K562 (cell line): ENCODE measurements around the gene CRHR2. TPM values are rescaled to one million over a fixed set of nuclear protein-coding genes. Genes with fewer than 3 reads are reported as not detected.

Experiments
- ATAC-seq: fragments of 200-7000 bp; cut with Tn5 transposase; 3 replicates; pipeline ENCODE4 v1.9.1; 2020; ENCODE audit warnings: moderate library complexity
- BruUV-seq: library from RNA; stranded (reverse); fragments of 400-500 nt; replicated peaks from 2 replicates; lab custom pipeline; 2021; lab: Mats Ljungman, UMichigan
- CTCF ChIA-PET: fragments of 300-600 bp; formaldehyde crosslinking; extraction: SDS; loops from one replicate; lab custom pipeline; 2021; ENCODE audit warnings: low intra/inter-chr PET ratio; lab: Yijun Ruan, JAX
- POLR2A ChIA-PET: fragments of 300-600, 350-650 bp; sonication (Branson Sonifier 250); formaldehyde crosslinking; extraction: SDS; loops from one replicate; lab custom pipeline; 2021; ENCODE audit warnings: antibody characterized with exemption, inconsistent platforms; lab: Yijun Ruan, JAX
- DNase-seq, 4 experiments: peaks; one replicate each; pipeline versions ENCODE4 v3.0.0 to v3.0.0-alpha.2; 2011 to 2018; ENCODE audit warnings: low spot score in 3 of 4, mixed read lengths in 3 of 4; ENCODE audit errors: extremely low read depth in 1 of 4
- FAIRE-seq: peaks from 2 replicates; lab custom pipeline; 2011; peaks lifted over from hg19 to GRCh38; lab: Jason Lieb, UNC
- H2AFZ ChIP-seq: 2 replicates; pipeline ENCODE4 v1.6.0; 2011; ENCODE audit warnings: low read depth, low read length, control low read depth, inconsistent platforms
- H3K27ac ChIP-seq: fragments of 200-600 bp; 3 replicates; pipeline ENCODE4 v1.8.0; 2011; ENCODE audit warnings: low read depth, mild to moderate bottlenecking, control low read depth, inconsistent platforms, low read length, moderate library complexity, mixed read lengths; ENCODE audit errors: extremely low read depth
- H3K27me3 ChIP-seq, 2 experiments: fragments of 300-600 bp in 1 of 2; 2 replicates in 1 of 2; 3 replicates in 1 of 2; pipeline versions ENCODE4 v1.6.0 to v1.8.0; 2011; ENCODE audit warnings: inconsistent platforms in 2 of 2, low read length in 2 of 2, mild to moderate bottlenecking in 1 of 2, mixed read lengths in 1 of 2, moderate library complexity in 1 of 2; ENCODE audit not compliant: control insufficient read depth in 2 of 2, insufficient read depth in 2 of 2
- H3K36me3 ChIP-seq: fragments of 300-600 bp; 3 replicates; pipeline ENCODE4 v1.8.0; 2011; ENCODE audit warnings: mild to moderate bottlenecking, low read length, inconsistent platforms; ENCODE audit not compliant: control insufficient read depth, insufficient read depth
- H3K4me1 ChIP-seq, 2 experiments: fragments of 200-600 bp in 1 of 2; replicated peaks in 1 of 2; 2 replicates in 1 of 2; 3 replicates in 1 of 2; pipeline versions ENCODE4 v1.5.1 to v1.8.0; 2011; ENCODE audit warnings: inconsistent platforms in 2 of 2, low read length in 2 of 2, mild to moderate bottlenecking in 1 of 2, mixed read lengths in 1 of 2, moderate library complexity in 1 of 2; ENCODE audit not compliant: control insufficient read depth in 2 of 2, insufficient read depth in 2 of 2
- H3K4me2 ChIP-seq: 2 replicates; pipeline ENCODE4 v1.6.1; 2011; ENCODE audit warnings: low read length, control low read depth, inconsistent platforms, mixed read lengths; ENCODE audit not compliant: insufficient read depth
- H3K4me3 ChIP-seq: fragments of 200-600 bp; sonication (generic), shearing (Covaris generic); 2 replicates; pipeline ENCODE4 v1.5.1; 2016; ENCODE audit warnings: control low read depth, inconsistent platforms
- H3K79me2 ChIP-seq: fragments of 200-600 bp; 3 replicates; pipeline ENCODE4 v1.8.0; 2011; ENCODE audit warnings: low read length, inconsistent platforms; ENCODE audit not compliant: control insufficient read depth, insufficient read depth
- H3K9ac ChIP-seq, 2 experiments: 2 replicates each; pipeline versions ENCODE4 v1.6.0 to v1.6.1; 2011; ENCODE audit warnings: low read depth in 2 of 2, low read length in 2 of 2, control low read depth in 1 of 2, inconsistent platforms in 1 of 2, mild to moderate bottlenecking in 1 of 2, mixed read lengths in 1 of 2; ENCODE audit not compliant: insufficient read depth in 1 of 2
- H3K9me1 ChIP-seq: one replicate; pipeline ENCODE4 v1.6.0; 2011; ENCODE audit warnings: inconsistent platforms, mild to moderate bottlenecking, low read length, moderate library complexity; ENCODE audit not compliant: control insufficient read depth, insufficient read depth
- H3K9me3 ChIP-seq: replicated peaks from 2 replicates; pipeline ENCODE4 v1.5.1; 2011; ENCODE audit warnings: low read depth, low read length, inconsistent platforms; ENCODE audit not compliant: control insufficient read depth, insufficient read depth
- H4K20me1 ChIP-seq: replicated peaks from 2 replicates; pipeline ENCODE4 v1.6.1; 2011; ENCODE audit warnings: low read length, inconsistent platforms, mixed read lengths; ENCODE audit not compliant: control insufficient read depth, insufficient read depth
- C11orf30 ChIP-seq: fragments of 450-650 bp; IDR thresholded peaks from 2 replicates; pipeline ENCODE4 v1.6.1; 2016; ENCODE audit warnings: low read depth, mild to moderate bottlenecking
- DPF2 ChIP-seq: fragments of 450-650 bp; IDR thresholded peaks from 2 replicates; pipeline ENCODE4 v1.6.1; 2016
- FOXM1 ChIP-seq, 2 experiments: fragments of 450-650 bp in 1 of 2; sonication (generic) in 1 of 2; formaldehyde crosslinking in 1 of 2; IDR thresholded peaks; 2 replicates each; pipeline versions ENCODE4 v1.6.1 to v1.9.0; 2017 to 2022; ENCODE audit warnings: low read depth in 2 of 2, mild to moderate bottlenecking in 2 of 2, missing genetic modification reagents in 1 of 2, moderate library complexity in 1 of 2
- KDM4B ChIP-seq, 2 experiments: fragments of 450-650 bp in 1 of 2; sonication (generic) in 1 of 2; IDR thresholded peaks; 2 replicates each; pipeline ENCODE4 v1.6.1; 2016 to 2017; ENCODE audit warnings: borderline replicate concordance in 2 of 2, antibody characterized with exemption in 1 of 2, low read depth in 1 of 2, mild to moderate bottlenecking in 1 of 2
- NELFE ChIP-seq: IDR thresholded peaks from 2 replicates; pipeline ENCODE4 v1.6.1; 2011; ENCODE audit warnings: mild to moderate bottlenecking; ENCODE audit not compliant: insufficient read depth, insufficient read length
- OTX1 ChIP-seq: fragments of 450-650 bp; formaldehyde crosslinking; IDR thresholded peaks from 2 replicates; pipeline ENCODE4 v1.4.0; 2022; ENCODE audit warnings: mild to moderate bottlenecking
- PML ChIP-seq: IDR thresholded peaks from 2 replicates; pipeline ENCODE4 v1.6.1; 2012; ENCODE audit warnings: low read length, inconsistent platforms
- SAFB ChIP-seq: fragments of 200-400 bp; formaldehyde crosslinking; IDR thresholded peaks from 2 replicates; pipeline ENCODE4 v1.6.1; 2017; ENCODE audit warnings: low read depth, low read length, borderline replicate concordance
- SUPT5H ChIP-seq: fragments of 450-650 bp; IDR thresholded peaks from 2 replicates; pipeline ENCODE4 v1.6.1; 2016
- TCF7L2 ChIP-seq: fragments of 150-350 bp; IDR thresholded peaks from 2 replicates; pipeline ENCODE4 v1.6.1; 2016; ENCODE audit warnings: low read depth, mild to moderate bottlenecking, low read length, moderate library complexity
- ZNF217 ChIP-seq: sonication (generic); formaldehyde crosslinking; IDR thresholded peaks from 2 replicates; pipeline ENCODE4 v1.8.0; 2022; ENCODE audit warnings: mild to moderate bottlenecking, missing genetic modification reagents
- ZNF232 ChIP-seq: sonication (generic); formaldehyde crosslinking; IDR thresholded peaks from 2 replicates; pipeline ENCODE4 v1.8.0; 2022; ENCODE audit warnings: mild to moderate bottlenecking, missing genetic modification reagents
- ZNF316 ChIP-seq: fragments of 450-650 bp; IDR thresholded peaks from 2 replicates; pipeline ENCODE4 v1.6.1; 2016
- WGBS: fragments of 100-300 bp; shearing (Covaris generic); methylation state at CpG from one replicate; pipeline ENCODE4 v1.1.6; 2016; ENCODE audit warnings: low coverage, mixed read lengths; ENCODE audit not compliant: insufficient coverage; ENCODE audit errors: missing lambda C conversion rate; 5-methylcytosine and 5-hydroxymethylcytosine counted together
- in situ Hi-C: fragments of 300-500 bp; cut with MboI; formaldehyde crosslinking; loops from 4 replicates; pipeline ENCODE4 v1.15.0; 2018; ENCODE audit warnings: inconsistent platforms, mixed read lengths
- intact Hi-C: fragments of 100-400 bp; cut with micrococcal nuclease; formaldehyde crosslinking; loops from 2 replicates; pipeline ENCODE4 v1.14.2; 2022
- polyA plus RNA-seq, 8 experiments: library from polyadenylated mRNA; depleted of rRNA in 4 of 8; stranded (reverse) in 5 of 8; unstranded in 3 of 8; fragments of >200 nt; fragmentation: Nextera tagmentation in 2 of 8; fragmentation: Illumina TruSeq in 1 of 8; extraction: Ambion mirVana in 2 of 8; extraction: Trizol in 1 of 8; gene quantifications; 2 replicates each; pipeline versions ENCODE4 v1.2.1 to v1.2.3, GENCODE V29; 2011 to 2014; ENCODE audit warnings: inconsistent platforms in 1 of 8, missing spikeins in 1 of 8
- total RNA-seq, 7 experiments: library from RNA; depleted of rRNA in 6 of 7; stranded (reverse); fragments of >200 nt in 6 of 7; fragmentation: Illumina TruSeq in 2 of 7; extraction: Trizol in 2 of 7; gene quantifications; 2 replicates each; pipeline versions ENCODE4 v1.2.1 to v1.2.3, GENCODE V29; 2011 to 2021; ENCODE audit warnings: low replicate concordance in 1 of 7
- TF ChIP-seq, protein P1 (sequence below): sonication (generic); formaldehyde crosslinking; IDR thresholded peaks from 2 replicates; pipeline ENCODE4 v1.8.0; 2023; ENCODE audit warnings: mild to moderate bottlenecking, missing genetic modification reagents
- TF ChIP-seq, protein P2 (sequence below): fragments of 250-450 bp; sonication (Bioruptor Pico); IDR thresholded peaks from 2 replicates; pipeline ENCODE4 v1.5.0; 2022; ENCODE audit warnings: mild to moderate bottlenecking

CRHR2 gene
- total and polyA plus RNA-seq, 9 of the 15 experiments (the other 6 are each of a cell fraction or from before 2014, with no cell fraction given) = not detected

DNA sequence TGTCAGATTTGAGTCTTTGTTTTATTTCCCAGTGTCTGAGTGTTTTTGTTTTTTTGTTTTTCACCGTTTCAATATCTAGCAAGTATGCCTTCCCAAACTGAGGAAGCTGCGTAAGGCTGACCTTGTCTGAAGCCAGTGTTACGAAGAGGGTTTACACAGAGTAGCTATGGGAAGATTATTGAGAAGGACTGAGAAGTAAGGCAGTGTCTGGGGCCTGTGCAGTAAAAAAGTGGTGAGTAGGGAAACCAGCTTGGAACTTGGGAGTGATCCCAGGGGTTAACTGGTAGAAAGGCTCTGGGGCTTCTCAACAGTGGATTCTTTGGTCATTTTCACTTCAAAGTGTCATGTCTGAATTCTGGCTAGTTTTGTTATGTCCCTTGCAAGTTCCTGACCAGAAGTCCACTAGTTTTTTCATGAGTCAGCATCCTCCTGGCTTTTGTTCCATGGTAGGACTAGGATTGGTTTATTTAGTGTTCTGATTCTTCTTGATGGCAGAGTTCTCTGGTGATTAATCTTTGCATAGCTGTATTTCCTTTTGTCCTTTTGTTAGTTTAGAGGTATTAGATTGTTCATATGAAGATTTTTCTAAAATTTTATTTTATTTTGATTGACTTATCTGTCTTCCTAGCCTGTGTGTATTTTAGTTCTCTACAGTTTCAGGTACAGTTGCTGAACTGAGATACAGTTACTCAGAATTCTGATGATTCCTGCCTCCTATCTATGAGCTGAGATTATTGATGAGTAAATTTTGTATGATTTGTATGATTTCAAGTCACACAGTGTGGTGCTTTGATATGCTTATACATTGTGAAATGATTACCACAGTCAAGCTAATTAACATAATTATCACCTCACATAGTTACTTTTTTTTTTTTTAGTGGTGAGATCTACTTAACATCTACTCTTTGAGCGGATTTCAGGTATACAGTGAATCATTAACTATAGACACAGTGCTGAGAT lies 68.6 kb downstream of the CRHR2 start:
- Histone ChIP-seq H3K27ac (no peak overlapping the region), H3K4me3 (no peak overlapping the region), H3K4me1 (no peaks in the 10 kb centered on the region), H2AFZ (no peak overlapping the region), H3K9me3 (no peaks in the 10 kb centered on the region), H3K36me3 (peaks cover 95% of the 10 kb centered on the region), H3K9me1 (no peaks in the 10 kb centered on the region), H3K27me3 (no peaks in the 10 kb centered on the region), H4K20me1 (peaks cover 4% of the 10 kb centered on the region; the same call in 1 of the 2 replicates), H3K9ac (no peak overlapping the region), H3K79me2 (peaks cover 76% of the 10 kb centered on the region), H3K4me2 (no peak overlapping the region)
- in situ Hi-C loops (no loop called here), intact Hi-C loops (no loop called here)
- no peak for DNase-seq
- ChIA-PET CTCF (no interaction called here), POLR2A (interaction anchor here (0.8 to 3.3 kb wide), 7 partner anchors 8 to 16 kb away, joined by 5 to 19 read pairs (median 9); no protein-coding TSS in a partner anchor)
- FAIRE-seq = no peak
- WGBS = 98% methylated on average over 3 of the region's 4 CpGs
- ATAC-seq = peak; percentile 22
- no TSS peak for BruUV-seq
- TF ChIP-seq SAFB (no peak), C11orf30 (peak; percentile 92), PML (no peak), SUPT5H (peak; percentile 41), ZNF217 (CRISPR knock-in tag) (no peak), ZNF316 (peak; percentile 94), FOXM1 (IDR thresholded peaks at IDR 0.05; ENCODE audit: low read depth) (no peak), FOXM1 (CRISPR knock-in tag; IDR thresholded peaks at IDR 0.05; ENCODE audit: low read depth) (no peak), KDM4B (IDR thresholded peaks at IDR 0.05; ENCODE audit: borderline replicate concordance in 2 of 2, low read depth in 1 of 2) (no peak), OTX1 (CRISPR knock-in tag) (no peak), DPF2 (no peak), ZNF232 (CRISPR knock-in tag) (no peak), NELFE (no peak), TCF7L2 (no peak)
- TF ChIP-seq, protein P1, sequence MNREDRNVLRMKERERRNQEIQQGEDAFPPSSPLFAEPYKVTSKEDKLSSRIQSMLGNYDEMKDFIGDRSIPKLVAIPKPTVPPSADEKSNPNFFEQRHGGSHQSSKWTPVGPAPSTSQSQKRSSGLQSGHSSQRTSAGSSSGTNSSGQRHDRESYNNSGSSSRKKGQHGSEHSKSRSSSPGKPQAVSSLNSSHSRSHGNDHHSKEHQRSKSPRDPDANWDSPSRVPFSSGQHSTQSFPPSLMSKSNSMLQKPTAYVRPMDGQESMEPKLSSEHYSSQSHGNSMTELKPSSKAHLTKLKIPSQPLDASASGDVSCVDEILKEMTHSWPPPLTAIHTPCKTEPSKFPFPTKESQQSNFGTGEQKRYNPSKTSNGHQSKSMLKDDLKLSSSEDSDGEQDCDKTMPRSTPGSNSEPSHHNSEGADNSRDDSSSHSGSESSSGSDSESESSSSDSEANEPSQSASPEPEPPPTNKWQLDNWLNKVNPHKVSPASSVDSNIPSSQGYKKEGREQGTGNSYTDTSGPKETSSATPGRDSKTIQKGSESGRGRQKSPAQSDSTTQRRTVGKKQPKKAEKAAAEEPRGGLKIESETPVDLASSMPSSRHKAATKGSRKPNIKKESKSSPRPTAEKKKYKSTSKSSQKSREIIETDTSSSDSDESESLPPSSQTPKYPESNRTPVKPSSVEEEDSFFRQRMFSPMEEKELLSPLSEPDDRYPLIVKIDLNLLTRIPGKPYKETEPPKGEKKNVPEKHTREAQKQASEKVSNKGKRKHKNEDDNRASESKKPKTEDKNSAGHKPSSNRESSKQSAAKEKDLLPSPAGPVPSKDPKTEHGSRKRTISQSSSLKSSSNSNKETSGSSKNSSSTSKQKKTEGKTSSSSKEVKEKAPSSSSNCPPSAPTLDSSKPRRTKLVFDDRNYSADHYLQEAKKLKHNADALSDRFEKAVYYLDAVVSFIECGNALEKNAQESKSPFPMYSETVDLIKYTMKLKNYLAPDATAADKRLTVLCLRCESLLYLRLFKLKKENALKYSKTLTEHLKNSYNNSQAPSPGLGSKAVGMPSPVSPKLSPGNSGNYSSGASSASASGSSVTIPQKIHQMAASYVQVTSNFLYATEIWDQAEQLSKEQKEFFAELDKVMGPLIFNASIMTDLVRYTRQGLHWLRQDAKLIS (CRISPR knock-in tag) = no peak
- TF ChIP-seq, protein P2, sequence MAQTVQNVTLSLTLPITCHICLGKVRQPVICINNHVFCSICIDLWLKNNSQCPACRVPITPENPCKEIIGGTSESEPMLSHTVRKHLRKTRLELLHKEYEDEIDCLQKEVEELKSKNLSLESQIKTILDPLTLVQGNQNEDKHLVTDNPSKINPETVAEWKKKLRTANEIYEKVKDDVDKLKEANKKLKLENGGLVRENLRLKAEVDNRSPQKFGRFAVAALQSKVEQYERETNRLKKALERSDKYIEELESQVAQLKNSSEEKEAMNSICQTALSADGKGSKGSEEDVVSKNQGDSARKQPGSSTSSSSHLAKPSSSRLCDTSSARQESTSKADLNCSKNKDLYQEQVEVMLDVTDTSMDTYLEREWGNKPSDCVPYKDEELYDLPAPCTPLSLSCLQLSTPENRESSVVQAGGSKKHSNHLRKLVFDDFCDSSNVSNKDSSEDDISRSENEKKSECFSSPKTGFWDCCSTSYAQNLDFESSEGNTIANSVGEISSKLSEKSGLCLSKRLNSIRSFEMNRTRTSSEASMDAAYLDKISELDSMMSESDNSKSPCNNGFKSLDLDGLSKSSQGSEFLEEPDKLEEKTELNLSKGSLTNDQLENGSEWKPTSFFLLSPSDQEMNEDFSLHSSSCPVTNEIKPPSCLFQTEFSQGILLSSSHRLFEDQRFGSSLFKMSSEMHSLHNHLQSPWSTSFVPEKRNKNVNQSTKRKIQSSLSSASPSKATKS (CRISPR knock-in tag) = no peak
